Upper lobe of left lung (tissue), 4 donors: ENCODE measurements around the gene OSCP1.

Experiments
- CTCF ChIP-seq, 6 experiments: fragments of 450-650 bp in 4 of 6; fragments of 200-600 bp in 2 of 6; sonication (generic) in 2 of 6; IDR thresholded peaks; one replicate each; pipeline ENCODE4 v1.5.1; 2016 to 2019; ENCODE audit warnings: antibody characterized with exemption in 6 of 6
- EP300 ChIP-seq, 4 donors: sonication (generic); formaldehyde crosslinking; IDR thresholded peaks; one replicate each; pipeline ENCODE4 v1.5.1; 2017; ENCODE audit warnings: antibody characterized with exemption in 4 of 4, control low read depth in 2 of 4
- POLR2A ChIP-seq, 4 donors: fragments of 450-650 bp; IDR thresholded peaks; one replicate each; pipeline ENCODE4 v1.5.1; 2016 to 2017; ENCODE audit warnings: antibody characterized with exemption in 4 of 4, mild to moderate bottlenecking in 2 of 4

DNA sequence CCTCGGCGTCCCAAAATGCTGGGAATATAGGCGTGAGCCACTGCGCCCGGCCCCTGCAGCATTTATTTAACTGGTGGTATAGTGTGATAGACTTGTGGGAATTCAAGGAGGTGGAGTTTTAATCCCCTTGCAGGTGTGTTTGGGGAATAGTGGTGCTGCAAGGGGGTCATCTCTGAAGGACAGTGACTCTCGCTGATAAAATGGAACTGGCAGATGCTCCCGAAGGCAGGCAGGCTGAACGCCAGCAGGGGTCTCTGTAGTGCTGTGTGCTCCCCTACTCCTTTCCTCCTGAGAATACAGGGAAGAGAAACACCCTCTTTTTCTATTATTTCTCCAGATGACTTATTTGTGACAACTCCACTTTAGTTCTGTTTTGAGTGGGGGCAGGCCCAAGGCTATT lies 4.0 kb downstream of the OSCP1 start:
- TF ChIP-seq CTCF (IDR thresholded peaks at IDR 0.05) = peak in 2 of 6 experiments; percentile 10 to 28
- TF ChIP-seq EP300 (IDR thresholded peaks at IDR 0.05) = no peak
- no peak for TF ChIP-seq POLR2A (IDR thresholded peaks at IDR 0.05)
